Uterus (tissue), 4 donors: Measurements from ENCODE around the gene FPGT. TPM values are rescaled to one million over a fixed set of nuclear protein-coding genes. Genes with fewer than 3 reads are reported as not detected.

ENCODE experiments used
- DNase-seq, 2 donors: peaks; one replicate each; pipeline ENCODE4 v3.0.0-alpha.2; 2019 to 2020
- H3K27ac ChIP-seq, 2 donors: fragments of 200-600 bp; sonication (generic); 1 replicate in 1 of 2; 2 replicates in 1 of 2; pipeline ENCODE4 v1.5.1; 2016 to 2018
- H3K27me3 ChIP-seq, 2 donors: fragments of 200-600 bp; sonication (generic); one replicate each; pipeline ENCODE4 v1.5.1; 2018 to 2019; ENCODE audit warnings: control low read depth in 1 of 2
- H3K36me3 ChIP-seq, 2 donors: fragments of 200-600 bp; sonication (generic); one replicate each; pipeline ENCODE4 v1.5.1; 2019; ENCODE audit warnings: control low read depth in 1 of 2
- H3K4me1 ChIP-seq, 2 donors: fragments of 200-600 bp; sonication (generic); one replicate each; pipeline ENCODE4 v1.5.1; 2018 to 2019; ENCODE audit warnings: control low read depth in 1 of 2
- H3K4me3 ChIP-seq, 2 donors: fragments of 200-600 bp; sonication (generic); 1 replicate in 1 of 2; 2 replicates in 1 of 2; pipeline ENCODE4 v1.5.1; 2018 to 2019; ENCODE audit warnings: mild to moderate bottlenecking in 1 of 2
- H3K9me3 ChIP-seq, 2 donors: fragments of 200-600 bp; sonication (generic); one replicate each; pipeline ENCODE4 v1.5.1; 2019; ENCODE audit warnings: control low read depth in 1 of 2
- POLR2A ChIP-seq, 2 donors: fragments of 450-650 bp; IDR thresholded peaks; one replicate each; pipeline ENCODE4 v1.6.1; 2016; ENCODE audit warnings: antibody characterized with exemption in 2 of 2, mild to moderate bottlenecking in 1 of 2, moderate library complexity in 1 of 2
- intact Hi-C: fragments of 100-400 bp; cut with DNase I; formaldehyde crosslinking; loops from one replicate; pipeline ENCODE4 v1.15.1; 2023; ENCODE audit warnings: low total_unique reads
- total RNA-seq, 4 donors: library from RNA; depleted of rRNA in 3 of 4; stranded (reverse); fragments of >200 nt in 3 of 4; gene quantifications; one replicate each; pipeline versions ENCODE4 v1.1.0 to v1.2.4, GENCODE V29; 2014 to 2023
- TF ChIP-seq, protein P1 (sequence below), 4 experiments: fragments of 200-600 bp in 2 of 4; fragments of 450-650 bp in 2 of 4; sonication (generic) in 2 of 4; IDR thresholded peaks; one replicate each; pipeline ENCODE4 v1.5.1; 2016 to 2019; ENCODE audit warnings: antibody characterized with exemption in 4 of 4, mild to moderate bottlenecking in 2 of 4, moderate library complexity in 1 of 4
- donor health status: DM: yes; HTN: yes; CAD: no.

FPGT gene
- total RNA-seq, 4 donors from 2014 or later: 16.1 to 55.0 (median 17.7) TPM

DNA sequence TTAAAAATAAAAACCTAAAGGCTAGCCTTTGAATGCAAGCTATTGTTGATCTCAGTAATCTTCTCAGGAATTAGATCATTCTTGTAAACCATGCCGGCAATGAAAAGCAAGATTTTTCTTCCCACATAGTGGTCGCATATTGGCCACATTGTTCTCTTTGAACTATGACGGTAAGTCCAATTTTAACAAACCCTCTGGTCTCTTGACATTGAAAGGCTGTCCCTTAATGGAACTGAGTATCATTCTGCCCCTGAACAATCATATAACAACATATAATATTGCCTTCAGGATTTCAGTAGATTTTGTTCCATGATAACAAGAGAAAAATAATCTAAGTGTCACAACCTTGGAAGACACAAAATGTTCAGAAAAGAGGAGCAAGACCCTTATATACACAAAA lies 38.4 kb downstream of the FPGT start:
- TF ChIP-seq POLR2A (IDR thresholded peaks at IDR 0.05): no peak
- TF ChIP-seq, protein P1, sequence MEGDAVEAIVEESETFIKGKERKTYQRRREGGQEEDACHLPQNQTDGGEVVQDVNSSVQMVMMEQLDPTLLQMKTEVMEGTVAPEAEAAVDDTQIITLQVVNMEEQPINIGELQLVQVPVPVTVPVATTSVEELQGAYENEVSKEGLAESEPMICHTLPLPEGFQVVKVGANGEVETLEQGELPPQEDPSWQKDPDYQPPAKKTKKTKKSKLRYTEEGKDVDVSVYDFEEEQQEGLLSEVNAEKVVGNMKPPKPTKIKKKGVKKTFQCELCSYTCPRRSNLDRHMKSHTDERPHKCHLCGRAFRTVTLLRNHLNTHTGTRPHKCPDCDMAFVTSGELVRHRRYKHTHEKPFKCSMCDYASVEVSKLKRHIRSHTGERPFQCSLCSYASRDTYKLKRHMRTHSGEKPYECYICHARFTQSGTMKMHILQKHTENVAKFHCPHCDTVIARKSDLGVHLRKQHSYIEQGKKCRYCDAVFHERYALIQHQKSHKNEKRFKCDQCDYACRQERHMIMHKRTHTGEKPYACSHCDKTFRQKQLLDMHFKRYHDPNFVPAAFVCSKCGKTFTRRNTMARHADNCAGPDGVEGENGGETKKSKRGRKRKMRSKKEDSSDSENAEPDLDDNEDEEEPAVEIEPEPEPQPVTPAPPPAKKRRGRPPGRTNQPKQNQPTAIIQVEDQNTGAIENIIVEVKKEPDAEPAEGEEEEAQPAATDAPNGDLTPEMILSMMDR (IDR thresholded peaks at IDR 0.05): no peak

DNA sequence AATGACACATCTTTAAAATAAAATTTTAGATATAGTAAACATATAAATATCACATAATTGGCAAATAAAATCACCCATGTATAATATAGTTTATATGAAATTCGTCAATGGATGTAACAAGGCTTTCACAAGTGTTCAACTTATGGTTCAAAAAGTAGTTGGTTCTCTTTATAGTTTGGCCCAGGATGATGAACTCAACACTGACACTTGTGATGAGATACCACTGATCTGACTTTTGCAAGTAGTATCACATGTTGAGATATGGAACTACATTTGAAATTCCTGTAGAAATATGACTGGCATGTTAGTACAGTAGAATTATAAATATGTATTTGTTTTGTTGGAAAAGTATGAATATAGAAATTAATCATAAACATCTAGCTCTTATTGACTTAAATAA lies 39.0 kb downstream of the FPGT start:
- no peak for TF ChIP-seq POLR2A (IDR thresholded peaks at IDR 0.05)
- TF ChIP-seq, protein P1 (IDR thresholded peaks at IDR 0.05): no peak
- Histone ChIP-seq H3K27me3 (no peaks in the 10 kb centered on the region), H3K27ac (no peak overlapping the region), H3K9me3 (no peaks in the 10 kb centered on the region), H3K4me3 (no peak overlapping the region), H3K36me3 (no peaks in the 10 kb centered on the region), H3K4me1 (no peaks in the 10 kb centered on the region)
- intact Hi-C loops: no loop called here
- no peak for DNase-seq

More for the DNA sequence above, 38.4 kb downstream of the FPGT start:
- intact Hi-C loops: no loop called here
- no peaks in the 10 kb centered on the region for H3K4me1 ChIP-seq
- no peaks in the 10 kb centered on the region for H3K9me3 ChIP-seq
- no peak overlapping the region for H3K4me3 ChIP-seq
- H3K27ac ChIP-seq: no peak overlapping the region
- no peaks in the 10 kb centered on the region for H3K36me3 ChIP-seq
- no peak for DNase-seq
- H3K27me3 ChIP-seq: no peaks in the 10 kb centered on the region

DNA sequence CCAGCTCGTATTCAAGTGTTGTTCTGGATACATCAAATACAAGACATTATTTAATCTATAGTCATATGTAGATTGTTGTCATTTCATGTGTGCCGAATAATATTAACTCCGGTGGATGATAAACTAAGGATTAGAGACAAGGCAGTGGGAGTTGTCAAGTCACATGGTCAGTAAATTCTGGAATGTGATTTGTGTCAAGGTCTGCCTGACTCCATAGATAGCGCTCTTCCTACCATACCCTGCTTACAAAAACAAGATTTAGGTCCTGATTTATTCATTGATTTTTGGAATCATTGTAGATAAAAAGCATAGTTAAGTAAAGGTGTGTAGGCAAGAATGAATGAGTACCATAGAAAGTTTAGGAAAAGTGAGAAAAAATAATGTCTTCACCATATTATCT lies 39.7 kb downstream of the FPGT start:
- Histone ChIP-seq H3K36me3 (no peaks in the 10 kb centered on the region), H3K27ac (no peak overlapping the region), H3K27me3 (no peaks in the 10 kb centered on the region), H3K9me3 (no peaks in the 10 kb centered on the region), H3K4me3 (no peak overlapping the region), H3K4me1 (no peaks in the 10 kb centered on the region)
- DNase-seq: no peak
- intact Hi-C loops: no loop called here
- TF ChIP-seq, protein P1 (IDR thresholded peaks at IDR 0.05): no peak
- TF ChIP-seq POLR2A (IDR thresholded peaks at IDR 0.05): no peak

DNA sequence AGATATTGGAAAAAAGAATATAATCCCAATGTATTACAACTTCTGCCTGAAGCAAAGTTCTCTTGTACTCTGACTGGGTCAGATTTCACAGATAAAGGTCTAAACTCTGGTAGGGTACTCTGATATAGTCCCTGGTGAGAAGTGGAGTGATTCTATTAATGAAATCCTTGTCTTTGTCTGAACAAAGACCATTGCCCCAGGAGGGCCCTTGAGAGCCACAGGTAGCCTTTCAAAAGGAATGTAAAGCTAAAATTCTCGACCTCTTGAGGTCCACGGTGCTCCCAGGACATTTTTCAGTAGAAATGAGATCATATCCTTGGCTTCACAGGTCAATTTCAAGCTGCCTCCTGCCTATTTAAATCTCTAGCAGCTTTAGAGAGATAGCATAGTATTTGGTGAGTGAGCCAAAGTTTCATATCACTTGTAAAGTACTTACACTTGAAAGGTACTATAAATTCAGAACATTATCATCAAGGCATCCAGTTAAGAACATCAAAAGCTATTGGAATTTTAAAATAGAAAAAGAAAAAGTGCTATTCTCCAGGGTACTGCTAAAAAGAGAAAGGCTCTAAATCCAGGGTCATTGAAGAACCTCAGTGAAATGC lies 47.2 kb downstream of the FPGT start:
- Histone ChIP-seq H3K36me3 (no peaks in the 10 kb centered on the region), H3K9me3 (no peaks in the 10 kb centered on the region), H3K27ac (no peak overlapping the region), H3K4me1 (no peaks in the 10 kb centered on the region), H3K27me3 (no peaks in the 10 kb centered on the region), H3K4me3 (no peak overlapping the region)
- intact Hi-C loops: no loop called here
- no peak for DNase-seq
- TF ChIP-seq, protein P1 (IDR thresholded peaks at IDR 0.05): no peak
- TF ChIP-seq POLR2A (IDR thresholded peaks at IDR 0.05): no peak

DNA sequence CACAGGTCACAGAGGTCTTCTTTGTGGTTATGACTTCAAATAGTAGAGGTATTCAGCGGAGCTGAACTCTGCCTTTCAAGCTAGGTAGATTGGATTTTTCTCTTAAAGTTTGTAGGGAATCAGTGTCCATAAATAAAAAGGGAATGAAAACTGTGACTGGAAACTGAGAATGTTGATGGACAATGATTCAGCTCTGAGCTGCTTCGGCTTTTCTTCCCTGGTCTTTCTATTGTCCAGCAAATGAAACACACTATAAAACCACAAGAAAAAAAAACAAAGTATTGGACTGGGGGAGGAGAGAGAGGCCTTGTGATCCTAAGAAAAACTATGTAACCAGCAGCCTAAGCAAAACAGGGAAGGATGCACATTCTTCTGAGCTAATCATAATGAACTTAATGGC lies 48.3 kb downstream of the FPGT start:
- no peak overlapping the region for H3K4me3 ChIP-seq
- intact Hi-C loops: no loop called here
- H3K27ac ChIP-seq: no peak overlapping the region
- H3K4me1 ChIP-seq: no peaks in the 10 kb centered on the region
- no peaks in the 10 kb centered on the region for H3K9me3 ChIP-seq
- no peaks in the 10 kb centered on the region for H3K27me3 ChIP-seq
- H3K36me3 ChIP-seq: no peaks in the 10 kb centered on the region
- DNase-seq: no peak
- TF ChIP-seq, protein P1 (IDR thresholded peaks at IDR 0.05): no peak
- no peak for TF ChIP-seq POLR2A (IDR thresholded peaks at IDR 0.05)
